AG04449 (cell line): ENCODE results near the gene NCOA7.
"Not testable (repeated sequence)": the region's sequence is repeated elsewhere in the genome, so short reads cannot be mapped to it uniquely, and the experiment has no call there.

ENCODE experiments used
- CTCF ChIA-PET: fragments of 350-600 bp; formaldehyde crosslinking; extraction: SDS; loops from one replicate; lab custom pipeline; 2021; ENCODE audit warnings: antibody characterized with exemption; lab: Yijun Ruan, JAX
- POLR2A ChIA-PET: fragments of 400-600, 350-600 bp; formaldehyde crosslinking; extraction: SDS; loops from one replicate; lab custom pipeline; 2020; ENCODE audit warnings: antibody characterized with exemption, inconsistent platforms; lab: Yijun Ruan, JAX
- DNase-seq: peaks from one replicate; pipeline ENCODE4 v3.0.0-alpha.2; 2010; ENCODE audit warnings: low read depth, low spot score
- H3K4me3 ChIP-seq: 2 replicates; pipeline ENCODE4 v1.5.1; 2011; ENCODE audit warnings: low read depth, mild to moderate bottlenecking, control low read depth, low read length
- TF ChIP-seq, protein P1 (sequence below): IDR thresholded peaks from one replicate; pipeline ENCODE4 v1.5.1; 2011; ENCODE audit warnings: mild to moderate bottlenecking, moderate library complexity, low read length, control low read depth, inconsistent platforms; ENCODE audit not compliant: insufficient read depth; ENCODE audit errors: missing control alignments

Gene NCOA7

DNA sequence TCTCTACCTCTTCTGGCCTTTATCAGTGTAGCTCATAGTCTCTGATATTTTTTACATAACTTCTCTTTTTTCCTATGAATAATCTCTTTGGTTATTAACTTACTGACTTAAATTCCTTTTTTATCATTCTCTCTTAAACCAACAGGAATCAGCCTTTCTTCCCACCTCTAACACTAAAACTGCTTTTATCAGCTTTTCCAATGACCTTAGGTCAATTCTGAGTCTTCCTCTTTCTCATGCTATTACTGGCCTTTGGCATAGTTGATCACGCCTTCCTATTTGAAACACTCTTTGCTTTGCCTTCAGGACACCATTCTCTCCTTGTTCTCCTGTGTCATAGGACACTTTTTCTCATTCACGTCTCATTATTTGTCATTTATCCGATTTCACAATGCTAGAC, 157.7 kb downstream of the NCOA7 start:
- TF ChIP-seq, protein P1, sequence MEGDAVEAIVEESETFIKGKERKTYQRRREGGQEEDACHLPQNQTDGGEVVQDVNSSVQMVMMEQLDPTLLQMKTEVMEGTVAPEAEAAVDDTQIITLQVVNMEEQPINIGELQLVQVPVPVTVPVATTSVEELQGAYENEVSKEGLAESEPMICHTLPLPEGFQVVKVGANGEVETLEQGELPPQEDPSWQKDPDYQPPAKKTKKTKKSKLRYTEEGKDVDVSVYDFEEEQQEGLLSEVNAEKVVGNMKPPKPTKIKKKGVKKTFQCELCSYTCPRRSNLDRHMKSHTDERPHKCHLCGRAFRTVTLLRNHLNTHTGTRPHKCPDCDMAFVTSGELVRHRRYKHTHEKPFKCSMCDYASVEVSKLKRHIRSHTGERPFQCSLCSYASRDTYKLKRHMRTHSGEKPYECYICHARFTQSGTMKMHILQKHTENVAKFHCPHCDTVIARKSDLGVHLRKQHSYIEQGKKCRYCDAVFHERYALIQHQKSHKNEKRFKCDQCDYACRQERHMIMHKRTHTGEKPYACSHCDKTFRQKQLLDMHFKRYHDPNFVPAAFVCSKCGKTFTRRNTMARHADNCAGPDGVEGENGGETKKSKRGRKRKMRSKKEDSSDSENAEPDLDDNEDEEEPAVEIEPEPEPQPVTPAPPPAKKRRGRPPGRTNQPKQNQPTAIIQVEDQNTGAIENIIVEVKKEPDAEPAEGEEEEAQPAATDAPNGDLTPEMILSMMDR = no peak
- DNase-seq = no peak
- CTCF ChIA-PET = interaction anchor here (1.4 to 7.0 kb wide), 3 partner anchors 8 to 158 kb away, joined by 4 to 106 read pairs (median 6); partner anchors contain the start of genes HINT3 and NCOA7
- H3K4me3 ChIP-seq = no peak overlapping the region
- POLR2A ChIA-PET = interaction anchor here (0.7 kb wide), 1 partner anchor 168 kb away, joined by 3 read pairs; no protein-coding TSS in a partner anchor

DNA sequence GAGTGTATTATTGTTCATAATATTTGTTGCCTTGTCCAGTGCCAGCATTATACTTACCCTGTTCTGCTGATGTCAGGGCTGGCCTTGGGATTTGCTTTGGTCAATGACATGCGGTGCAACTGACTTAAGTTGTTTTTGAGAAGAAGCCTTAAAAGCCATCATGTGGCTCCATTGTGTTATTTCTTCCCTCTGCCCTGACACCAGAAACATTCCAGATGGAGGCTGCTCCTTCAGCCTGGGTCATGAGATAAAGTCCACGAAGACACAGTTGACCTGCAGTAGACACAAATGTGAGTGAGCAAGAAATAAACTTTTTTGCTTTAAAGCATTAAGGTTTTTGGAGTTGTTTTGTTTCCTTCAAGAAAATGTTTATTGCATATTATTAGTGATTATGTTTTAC, 158.3 kb downstream of the NCOA7 start:
- no peak overlapping the region for H3K4me3 ChIP-seq
- TF ChIP-seq, protein P1 = no peak
- CTCF ChIA-PET = no interaction called here
- no peak for DNase-seq
- POLR2A ChIA-PET = no interaction called here

DNA sequence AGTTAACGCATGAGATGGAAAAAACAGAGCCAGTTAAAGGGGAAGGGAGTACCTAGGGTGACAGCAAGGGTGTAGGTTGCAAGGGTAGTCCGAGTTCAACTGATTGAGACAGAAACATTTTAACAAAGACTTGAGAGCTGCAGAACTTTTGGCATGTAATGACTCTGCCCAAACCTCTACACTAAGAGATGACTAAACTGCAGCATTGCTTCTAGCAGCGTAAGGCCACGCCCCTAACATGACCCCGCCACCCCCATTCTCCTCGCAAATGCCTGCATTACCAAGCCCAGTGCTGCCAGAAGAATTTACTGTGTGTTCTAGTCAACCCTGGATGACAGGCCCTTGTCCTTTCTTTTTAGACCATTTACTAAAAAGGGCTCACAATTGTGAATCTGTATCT, 159.5 kb downstream of the NCOA7 start:
- no peak overlapping the region for H3K4me3 ChIP-seq
- CTCF ChIA-PET = interaction anchor here (4.1 to 10.2 kb wide), 2 partner anchors 24 to 160 kb away, joined by 15 to 241 read pairs; partner anchors contain the start of gene NCOA7
- POLR2A ChIA-PET = no interaction called here
- no peak for DNase-seq
- TF ChIP-seq, protein P1 = no peak

DNA sequence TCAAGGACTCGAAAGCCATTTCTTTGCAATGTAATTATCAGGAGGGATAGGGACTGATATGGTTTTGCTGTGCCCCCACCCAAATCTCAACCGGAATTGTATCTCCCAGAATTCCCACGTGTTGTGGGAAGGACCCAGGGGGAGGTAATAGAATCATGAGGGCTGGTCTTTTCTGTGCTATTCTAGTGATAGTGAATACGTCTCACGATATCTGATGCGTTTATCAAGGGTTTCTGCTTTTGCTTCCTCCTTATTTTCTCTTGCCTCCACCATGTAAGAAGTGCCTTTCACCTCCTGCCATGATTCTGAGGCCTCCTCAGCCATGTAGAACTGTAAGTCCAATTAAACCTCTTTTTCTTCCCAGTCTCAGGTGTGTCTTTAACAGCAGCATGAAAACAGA, 160.0 kb downstream of the NCOA7 start:
- DNase-seq, H3K4me3 ChIP-seq: not testable (repeated sequence)
- ChIA-PET POLR2A (interaction anchor here (0.5 kb wide), 1 partner anchor 161 kb away, joined by 3 read pairs; no protein-coding TSS in a partner anchor), CTCF (interaction anchor here (1.2 to 10.2 kb wide), 9 partner anchors 9 to 391 kb away, joined by 3 to 241 read pairs (median 6); partner anchors contain the start of gene NCOA7)

DNA sequence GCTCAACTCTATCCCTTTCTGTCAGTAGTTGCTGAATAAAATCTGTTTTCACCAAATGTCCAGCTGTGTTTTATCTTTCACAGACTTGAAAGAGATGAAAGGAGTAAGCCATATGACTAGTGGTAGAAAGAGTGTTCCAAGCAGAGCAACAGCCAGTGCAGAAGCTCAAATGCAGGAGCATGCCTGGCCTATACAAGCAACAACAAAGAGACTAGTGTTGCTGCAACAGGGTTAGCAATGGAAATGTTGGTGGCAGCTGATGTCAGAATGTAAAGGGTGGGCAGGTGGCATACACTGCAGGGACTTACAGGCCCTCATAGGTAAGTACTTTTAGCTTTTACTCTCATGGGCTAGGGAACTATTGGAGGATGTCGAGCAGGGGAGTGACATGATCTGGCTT, 160.6 kb downstream of the NCOA7 start:
- TF ChIP-seq, protein P1 = no peak
- DNase-seq = no peak
- CTCF ChIA-PET = interaction anchor here (0.8 to 10.2 kb wide), 16 partner anchors 9 to 1172 kb away, joined by 3 to 241 read pairs (median 4); partner anchors contain the start of gene NCOA7
- H3K4me3 ChIP-seq = no peak overlapping the region
- POLR2A ChIA-PET = interaction anchor here (0.5 kb wide), 1 partner anchor 161 kb away, joined by 3 read pairs; no protein-coding TSS in a partner anchor

DNA sequence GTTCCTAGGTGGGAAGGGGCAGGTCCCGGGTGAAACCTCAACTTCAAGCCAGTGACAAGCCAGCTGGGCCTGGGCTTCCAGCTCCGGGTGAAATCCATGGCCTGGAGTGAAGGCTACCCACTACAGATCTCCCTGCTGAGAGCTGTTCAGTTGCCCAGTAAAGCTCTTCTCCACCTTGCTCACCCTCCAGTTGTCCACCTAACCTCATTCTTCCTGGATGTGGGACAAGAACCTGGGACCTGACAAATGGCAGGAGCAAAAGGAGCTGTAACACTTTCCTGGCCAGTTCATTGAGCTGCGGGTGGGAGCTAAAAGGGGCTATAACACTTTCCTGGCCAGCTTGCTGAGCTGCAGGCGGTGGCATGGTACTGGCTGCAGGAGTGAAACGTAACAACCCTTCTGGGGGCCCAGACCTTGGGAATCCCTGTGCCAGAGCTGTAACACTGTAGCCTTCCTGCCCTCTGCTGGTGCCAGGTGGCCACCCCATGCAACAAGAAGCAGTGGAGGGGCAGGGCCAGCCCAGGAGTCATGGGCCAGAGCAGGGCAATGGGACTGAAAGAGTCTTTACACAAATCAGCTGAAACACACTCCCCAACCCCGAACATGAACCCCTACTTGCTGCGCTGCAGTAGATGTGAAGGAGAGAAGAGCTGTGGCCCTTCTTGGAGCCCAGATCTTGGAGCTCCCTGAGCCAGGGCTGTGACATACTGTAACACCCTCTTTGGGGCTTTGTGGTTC, 162.2 kb downstream of the NCOA7 start:
- ChIA-PET CTCF (interaction anchor here (0.7 to 10.2 kb wide), 23 partner anchors 12 to 643 kb away, joined by 3 to 241 read pairs (median 4); partner anchors contain the start of gene NCOA7), POLR2A (interaction anchor here (0.7 to 0.8 kb wide), 2 partner anchors 118 to 354 kb away, joined by 3 to 5 read pairs; no protein-coding TSS in a partner anchor)
- no peak overlapping the region for H3K4me3 ChIP-seq
- TF ChIP-seq, protein P1 = peak; percentile 62
- DNase-seq = no peak
